ENCODE measurements around the gene DYNLT2.

The DYNLT2 gene, protein sequence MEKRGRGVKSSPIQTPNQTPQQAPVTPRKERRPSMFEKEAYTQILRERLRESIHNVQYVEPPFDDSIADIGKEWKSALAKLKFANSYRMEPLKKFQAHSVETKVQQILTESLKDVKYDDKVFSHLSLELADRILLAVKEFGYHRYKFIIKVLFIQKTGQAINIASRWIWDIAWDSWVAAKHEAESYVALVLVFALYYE

DNA sequence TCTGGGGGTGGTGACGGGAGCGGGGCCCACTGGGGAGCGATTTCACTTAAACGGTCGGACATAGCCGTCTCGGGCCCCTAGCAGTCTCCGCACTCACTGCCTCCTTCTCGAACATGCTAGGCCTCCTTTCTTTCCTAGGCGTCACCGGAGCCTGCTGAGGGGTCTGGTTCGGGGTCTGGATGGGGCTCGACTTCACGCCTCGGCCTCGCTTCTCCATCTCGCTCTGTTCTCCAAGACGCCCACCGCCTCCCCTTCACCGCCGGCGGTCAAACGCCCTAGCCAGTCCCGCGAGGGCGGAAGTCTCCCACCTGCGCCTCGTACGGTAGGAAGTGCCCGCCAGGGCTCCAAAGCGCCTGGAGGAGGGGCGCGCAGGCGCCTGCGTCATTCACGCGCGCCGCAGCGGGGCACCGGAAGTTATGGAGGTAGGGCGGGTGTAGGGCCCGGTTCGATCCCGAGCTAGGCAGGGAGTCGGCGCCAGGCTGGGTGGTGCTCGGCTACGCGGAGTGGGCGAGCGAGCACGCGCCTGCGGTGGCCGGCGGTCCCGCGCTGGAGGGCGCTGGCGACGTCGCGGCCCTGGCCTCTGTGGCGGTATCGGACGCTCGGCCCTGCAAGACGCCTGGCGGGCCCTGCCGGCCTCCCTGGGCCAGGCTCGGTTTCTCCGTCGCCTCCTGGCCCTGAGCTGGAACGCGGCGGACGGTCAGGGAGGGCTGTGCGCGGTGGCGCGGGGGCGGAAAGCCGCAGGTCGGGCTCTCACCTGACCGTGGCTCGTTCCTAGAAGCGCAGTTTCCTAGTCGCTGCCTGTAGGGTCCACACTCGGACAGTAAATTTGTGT, at the start of gene DYNLT2, which contains the start of gene ERMARD:
Gene DYNLT2, minus strand, starts transcription at position 331 of the 832 bp plus-strand sequence. Its CDS starts 114 bp downstream, at position 217.
Gene ERMARD, plus strand, starts transcription at position 381 of the 832 bp plus-strand sequence. Its CDS starts 36 bp downstream, at position 417.
- DNase-seq: peak; percentile 79

GRCh38 chr6:169800668-169801395, 49.5 kb upstream of the DYNLT2 start:
- DNase-seq: no peak

DNA sequence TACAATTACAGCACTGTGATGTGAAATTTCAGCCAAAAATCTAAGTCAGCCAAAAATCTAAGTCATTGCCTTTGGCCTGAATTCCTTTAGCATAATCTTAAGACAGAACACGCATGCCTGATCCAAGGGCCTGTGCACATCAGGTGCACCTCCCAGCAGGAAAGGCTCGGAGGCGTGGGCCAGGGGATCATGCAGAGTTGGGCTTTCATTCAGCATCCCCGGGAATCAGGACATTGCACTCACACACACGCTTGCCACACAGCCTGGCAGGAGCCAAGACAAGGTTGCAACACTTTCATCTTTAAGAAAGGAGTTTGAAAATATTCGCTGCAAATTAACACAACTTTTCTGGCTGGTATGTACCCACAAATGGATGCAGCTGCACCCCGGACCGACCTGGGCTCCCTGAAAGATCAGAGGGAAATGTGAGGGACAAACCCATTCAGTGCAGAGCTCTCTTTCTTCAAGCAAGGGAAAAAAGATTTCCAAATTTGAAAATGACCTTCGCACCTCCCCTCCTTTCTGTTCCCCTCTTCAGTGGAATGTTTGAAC, 48.8 kb upstream of the DYNLT2 start:
- DNase-seq: no peak

DNA sequence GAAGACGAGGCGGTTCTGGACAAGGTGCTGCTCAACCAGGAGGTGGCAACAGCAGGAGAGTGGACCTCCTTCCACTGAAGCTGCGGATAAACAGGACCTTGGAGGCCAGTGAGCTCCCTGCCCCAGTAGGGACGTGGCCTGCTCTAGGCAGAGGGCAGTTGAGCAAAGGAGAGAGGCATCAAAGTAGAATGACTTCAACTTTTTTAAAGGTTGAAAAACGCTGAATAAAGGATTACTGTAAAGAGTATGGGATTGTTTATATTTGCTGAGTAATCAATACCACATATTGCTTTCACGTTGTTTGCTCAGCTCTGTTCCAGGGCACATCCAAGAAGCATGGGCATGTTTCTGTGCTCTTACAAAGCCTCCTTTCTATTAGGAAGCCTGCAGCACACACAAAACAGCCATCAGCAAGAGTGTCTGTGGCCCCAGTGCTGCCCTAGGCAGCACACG, 48.1 kb upstream of the DYNLT2 start:
- DNase-seq: no peak

GRCh38 chr6:169798764-169799473, 47.5 kb upstream of the DYNLT2 start:
- DNase-seq: no peak

DNA sequence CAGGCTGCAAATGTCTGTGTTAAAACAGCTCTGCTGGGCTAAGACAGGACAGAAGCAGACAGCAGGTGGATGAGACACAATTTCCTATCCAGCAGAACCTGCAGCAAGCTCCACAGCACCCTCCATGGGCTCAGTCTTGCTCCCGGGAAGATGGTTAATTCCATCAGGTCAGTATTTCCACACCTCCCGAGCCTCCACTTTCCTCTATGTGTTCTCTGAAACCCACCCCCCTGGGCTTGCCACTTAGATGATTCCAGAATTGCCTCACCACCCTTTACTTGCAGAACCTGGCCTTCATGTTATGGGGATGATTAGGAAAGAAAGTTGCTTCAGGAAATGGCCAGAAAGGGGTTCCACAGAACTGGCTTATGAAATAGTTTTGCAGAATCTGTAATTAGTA, 43.8 kb upstream of the DYNLT2 start:
- no peak for DNase-seq

DNA sequence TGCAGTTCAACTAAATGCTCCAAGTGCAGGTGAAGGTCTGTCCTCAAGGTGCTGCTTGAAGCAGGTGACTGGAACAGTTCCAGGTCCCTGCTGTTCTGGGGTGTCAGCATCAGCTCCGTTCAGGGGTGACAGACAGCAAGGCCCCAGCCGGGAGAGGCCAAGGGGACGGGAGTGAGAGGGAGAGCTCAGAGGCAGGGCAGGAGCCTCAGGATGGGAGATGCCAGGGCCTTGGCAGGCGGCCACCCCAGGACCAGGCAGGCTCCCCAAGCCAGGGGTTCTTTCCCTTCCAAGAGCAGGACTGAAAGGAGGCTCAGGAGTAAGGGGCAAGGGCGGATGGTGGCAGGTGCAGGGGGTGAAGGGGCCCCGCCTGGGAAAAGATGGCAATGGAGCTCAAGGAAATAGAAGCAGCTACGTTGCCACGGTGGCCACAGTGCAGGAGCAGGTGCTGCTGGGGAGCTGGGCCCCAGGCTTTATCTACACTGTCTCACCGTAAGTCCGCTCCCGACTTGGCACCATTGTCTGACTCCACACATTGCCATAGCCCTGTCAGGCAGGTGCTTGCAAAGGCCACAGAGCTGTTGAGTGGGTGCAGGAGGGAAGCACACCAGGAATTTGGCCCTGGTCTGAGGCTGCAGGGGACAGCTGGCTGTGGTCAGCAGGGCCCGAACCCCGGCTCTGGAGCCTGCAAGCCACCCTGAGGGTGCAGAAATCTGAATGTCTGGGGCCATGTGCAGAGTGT, 43.1 kb upstream of the DYNLT2 start:
- DNase-seq: no peak

DNA sequence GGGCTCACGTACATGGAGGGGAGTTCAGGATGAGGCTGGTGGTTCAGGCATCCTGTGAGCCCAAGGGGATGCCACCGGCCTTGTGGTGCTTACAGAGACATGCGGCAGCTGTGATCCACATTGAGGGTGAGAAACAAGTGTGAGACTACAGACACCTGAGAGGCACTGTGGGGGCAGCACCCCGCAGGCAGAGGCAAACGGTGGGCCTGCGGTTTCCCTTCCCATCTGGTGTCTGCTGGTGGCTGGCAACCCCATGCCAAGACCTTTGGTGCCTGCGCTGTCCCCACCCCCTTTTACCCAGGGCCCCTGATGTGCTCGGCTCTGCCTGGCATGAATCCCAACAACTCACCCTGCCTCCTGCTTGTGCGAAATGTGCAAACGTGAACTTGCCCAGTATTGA, 42.0 kb upstream of the DYNLT2 start:
- no peak for DNase-seq

DNA sequence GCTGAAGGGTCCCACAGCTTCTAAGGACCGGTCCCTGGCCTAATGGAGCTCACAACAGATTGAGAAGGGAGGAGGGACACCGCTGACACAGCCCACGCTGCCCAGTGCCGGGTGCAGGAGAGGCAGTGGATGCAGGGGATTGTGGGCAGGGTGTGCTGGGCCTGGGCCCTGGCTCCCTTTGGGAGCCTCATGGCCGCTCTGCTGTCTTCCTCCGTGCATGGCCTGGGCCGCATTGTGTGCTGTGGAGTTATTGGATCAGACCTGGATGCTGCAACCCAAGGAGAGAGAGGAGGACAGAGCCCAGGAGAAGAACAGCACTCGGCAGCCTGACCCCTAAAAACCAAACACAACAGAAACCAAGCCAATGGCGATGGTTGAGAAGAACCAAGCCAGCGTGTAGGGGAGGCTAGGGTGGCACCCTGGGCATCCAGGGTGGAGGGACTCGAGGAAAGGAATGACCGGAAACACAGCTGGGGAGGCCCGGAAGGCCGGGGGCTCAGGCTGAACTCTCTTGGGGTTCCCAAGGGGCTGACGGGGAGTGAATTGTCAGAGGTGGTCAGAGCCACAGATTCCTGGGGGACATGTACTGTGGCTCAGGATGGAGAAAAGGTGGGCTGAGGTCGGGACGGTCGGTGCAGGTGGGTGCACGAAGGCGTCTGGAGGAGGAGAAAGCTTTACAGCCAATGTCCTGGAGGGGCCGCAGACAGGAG, 41.1 kb upstream of the DYNLT2 start:
- no peak for DNase-seq

DNA sequence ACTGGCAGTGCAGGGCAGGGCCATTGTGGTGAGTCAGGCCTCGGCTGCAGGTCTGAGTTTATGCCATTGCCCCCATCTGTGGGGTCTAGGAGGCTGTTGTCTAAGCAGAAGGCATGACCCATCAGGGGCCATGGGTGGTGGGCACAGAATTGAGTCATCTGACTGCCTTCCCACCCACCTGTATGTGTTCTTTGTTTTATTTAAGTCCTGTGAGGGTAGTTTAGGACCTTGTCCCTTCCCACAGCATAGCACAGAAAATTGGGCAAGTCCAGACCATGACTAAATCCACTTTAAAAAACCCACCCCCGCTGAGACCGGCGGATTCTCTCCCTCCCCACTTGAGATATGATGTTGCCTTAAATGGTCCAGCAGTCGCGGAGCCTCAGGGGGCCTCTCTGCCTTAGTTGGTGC, 40.4 kb upstream of the DYNLT2 start:
- no peak for DNase-seq

GRCh38 chr6:169789944-169790927, 38.9 kb upstream of the DYNLT2 start:
- peak; percentile 51 for DNase-seq

GRCh38 chr6:169789146-169789943, 38.0 kb upstream of the DYNLT2 start:
- no peak for DNase-seq

- DNase-seq: no peak
These were observed 37.4 kb upstream of the DYNLT2 start for GRCh38 chr6:169788809-169789145.

DNA sequence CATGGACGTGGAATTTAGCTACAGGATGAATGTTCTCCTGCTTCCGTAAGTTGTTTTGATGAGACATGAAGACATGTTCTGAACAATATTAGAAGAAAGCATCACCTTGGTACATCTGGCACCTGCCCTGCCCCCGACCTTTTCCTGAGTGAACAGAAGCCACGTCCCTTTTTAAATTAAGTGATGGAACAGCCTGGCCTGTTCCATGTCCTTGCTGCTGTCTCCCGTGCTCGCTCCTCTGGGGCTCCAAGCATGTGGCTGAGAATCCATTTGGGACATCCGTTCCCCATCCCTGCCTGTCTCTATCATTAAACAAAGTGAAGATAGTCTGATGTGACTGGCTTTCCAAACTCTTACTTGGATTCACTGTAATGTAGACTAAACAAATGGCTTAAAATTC, 36.4 kb upstream of the DYNLT2 start:
- no peak for DNase-seq

GRCh38 chr6:169786349-169786748, 35.0 kb upstream of the DYNLT2 start:
- DNase-seq: no peak

- no peak for DNase-seq
These were observed 34.2 kb upstream of the DYNLT2 start for GRCh38 chr6:169785566-169785965.

GRCh38 chr6:169784821-169785340, 33.5 kb upstream of the DYNLT2 start:
- no peak for DNase-seq

- DNase-seq: no peak
These were observed 32.8 kb upstream of the DYNLT2 start for GRCh38 chr6:169783971-169784820.

Data from NCI-H2107 (cell line).